SK-N-SH (cell line): Measurements from ENCODE around the gene FMN1.

Experiments used
- ELF1 ChIP-seq: IDR thresholded peaks from 2 replicates; pipeline ENCODE4 v1.4.0; 2012
- EP300 ChIP-seq, 2 experiments: IDR thresholded peaks; 2 replicates each; pipeline versions ENCODE4 v1.4.0 to v1.6.1; 2012; ENCODE audit warnings: borderline replicate concordance in 1 of 2, low read depth in 1 of 2, low read length in 1 of 2
- EZH2phosphoT487 ChIP-seq: fragments of 200-600 bp; sonication (generic); IDR thresholded peaks from 2 replicates; pipeline ENCODE4 v1.6.1; 2017; ENCODE audit warnings: low read depth, mixed run types, mild to moderate bottlenecking, antibody characterized with exemption, moderate library complexity, borderline replicate concordance
- FOSL2 ChIP-seq: IDR thresholded peaks from 2 replicates; pipeline ENCODE4 v1.4.0; 2012; ENCODE audit warnings: low read depth, mild to moderate bottlenecking, moderate library complexity, borderline replicate concordance
- GATA2 ChIP-seq: sonication (generic); formaldehyde crosslinking; IDR thresholded peaks from 2 replicates; pipeline ENCODE4 v1.5.0; 2020; ENCODE audit warnings: mild to moderate bottlenecking, missing genetic modification reagents
- MXI1 ChIP-seq: IDR thresholded peaks from 2 replicates; pipeline ENCODE4 v1.6.1; 2012; ENCODE audit warnings: mild to moderate bottlenecking, low read depth, low read length, improper control_type of control experiment
- NRF1 ChIP-seq: IDR thresholded peaks from 2 replicates; pipeline ENCODE4 v1.6.1; 2012; ENCODE audit warnings: low read depth, mild to moderate bottlenecking, low read length
- RAD21 ChIP-seq: IDR thresholded peaks from 2 replicates; pipeline ENCODE4 v1.6.1; 2012; ENCODE audit warnings: mild to moderate bottlenecking, low read length
- TCF12 ChIP-seq: IDR thresholded peaks from 2 replicates; pipeline ENCODE4 v1.4.0; 2012
- TF ChIP-seq, protein P1 (sequence below): fragments of 200-600 bp; sonication (generic); IDR thresholded peaks from 2 replicates; pipeline ENCODE4 v1.6.1; 2017; ENCODE audit warnings: antibody characterized with exemption, mild to moderate bottlenecking, moderate library complexity
- TF ChIP-seq, protein P2 (sequence below): IDR thresholded peaks from 2 replicates; pipeline ENCODE4 v1.4.0; 2012; ENCODE audit warnings: low read depth, borderline replicate concordance

DNA sequence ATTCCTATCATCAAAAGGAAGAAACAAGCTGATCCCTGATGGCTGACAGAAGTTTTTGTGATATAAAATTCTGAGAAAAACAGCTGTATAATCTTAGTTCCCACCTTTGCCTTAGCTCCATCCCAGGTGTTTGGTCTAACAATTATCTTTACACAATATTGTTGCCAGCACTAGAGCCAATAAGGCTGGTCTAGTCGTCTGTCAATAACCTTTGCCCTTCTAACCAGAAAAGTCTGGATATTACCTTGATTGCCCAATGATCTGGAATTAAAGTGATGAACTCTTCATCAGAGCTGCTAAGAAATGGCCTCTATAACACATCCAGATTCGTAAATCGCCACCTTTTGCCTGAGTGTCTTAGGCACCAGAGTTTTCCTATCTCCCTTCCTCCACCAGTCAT is 98.4 kb downstream of the FMN1 start:
- TF ChIP-seq, protein P1, sequence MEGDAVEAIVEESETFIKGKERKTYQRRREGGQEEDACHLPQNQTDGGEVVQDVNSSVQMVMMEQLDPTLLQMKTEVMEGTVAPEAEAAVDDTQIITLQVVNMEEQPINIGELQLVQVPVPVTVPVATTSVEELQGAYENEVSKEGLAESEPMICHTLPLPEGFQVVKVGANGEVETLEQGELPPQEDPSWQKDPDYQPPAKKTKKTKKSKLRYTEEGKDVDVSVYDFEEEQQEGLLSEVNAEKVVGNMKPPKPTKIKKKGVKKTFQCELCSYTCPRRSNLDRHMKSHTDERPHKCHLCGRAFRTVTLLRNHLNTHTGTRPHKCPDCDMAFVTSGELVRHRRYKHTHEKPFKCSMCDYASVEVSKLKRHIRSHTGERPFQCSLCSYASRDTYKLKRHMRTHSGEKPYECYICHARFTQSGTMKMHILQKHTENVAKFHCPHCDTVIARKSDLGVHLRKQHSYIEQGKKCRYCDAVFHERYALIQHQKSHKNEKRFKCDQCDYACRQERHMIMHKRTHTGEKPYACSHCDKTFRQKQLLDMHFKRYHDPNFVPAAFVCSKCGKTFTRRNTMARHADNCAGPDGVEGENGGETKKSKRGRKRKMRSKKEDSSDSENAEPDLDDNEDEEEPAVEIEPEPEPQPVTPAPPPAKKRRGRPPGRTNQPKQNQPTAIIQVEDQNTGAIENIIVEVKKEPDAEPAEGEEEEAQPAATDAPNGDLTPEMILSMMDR = no peak
- TF ChIP-seq GATA2 (CRISPR knock-in tag) = no peak
- TF ChIP-seq EZH2phosphoT487 = no peak
- no peak for TF ChIP-seq TCF12
- TF ChIP-seq MXI1 = no peak
- no peak for TF ChIP-seq FOSL2
- TF ChIP-seq NRF1 = no peak
- TF ChIP-seq RAD21 = no peak
- TF ChIP-seq ELF1 = no peak
- TF ChIP-seq EP300 (IDR thresholded peaks at IDR 0.05; ENCODE audit: borderline replicate concordance in 1 of 2, low read depth in 1 of 2, low read length in 1 of 2) = no peak
- TF ChIP-seq, protein P2, sequence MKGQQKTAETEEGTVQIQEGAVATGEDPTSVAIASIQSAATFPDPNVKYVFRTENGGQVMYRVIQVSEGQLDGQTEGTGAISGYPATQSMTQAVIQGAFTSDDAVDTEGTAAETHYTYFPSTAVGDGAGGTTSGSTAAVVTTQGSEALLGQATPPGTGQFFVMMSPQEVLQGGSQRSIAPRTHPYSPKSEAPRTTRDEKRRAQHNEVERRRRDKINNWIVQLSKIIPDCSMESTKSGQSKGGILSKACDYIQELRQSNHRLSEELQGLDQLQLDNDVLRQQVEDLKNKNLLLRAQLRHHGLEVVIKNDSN = no peak
